Endothelial cell of umbilical vein (primary cell): ENCODE results near the gene CDKN2D. TPM values are rescaled to one million over a fixed set of nuclear protein-coding genes. Genes with fewer than 3 reads are reported as not detected.

ENCODE experiments used
- BruUV-seq: library from RNA; stranded (reverse); fragments of 400-500 nt; replicated peaks from 2 replicates; lab custom pipeline; 2021; lab: Mats Ljungman, UMichigan
- CTCF ChIA-PET: fragments of 300-600, 350-600 bp; sonication (Branson Sonifier 250); formaldehyde crosslinking; loops from one replicate; lab custom pipeline; 2021; ENCODE audit warnings: antibody characterized with exemption, inconsistent platforms; lab: Charles Lee
- POLR2A ChIA-PET: fragments of 300-600, 350-600 bp; sonication (Branson Sonifier 250); formaldehyde crosslinking; loops from one replicate; lab custom pipeline; 2021; ENCODE audit warnings: antibody characterized with exemption, inconsistent platforms; lab: Charles Lee
- DNase-seq: peaks from one replicate; pipeline ENCODE4 v3.0.0-alpha.2; 2011; ENCODE audit warnings: low read depth, low spot score
- FAIRE-seq: peaks from 2 replicates; lab custom pipeline; 2011; peaks lifted over from hg19 to GRCh38; lab: Jason Lieb, UNC
- H2AFZ ChIP-seq: 2 replicates; pipeline ENCODE4 v1.6.0; 2012; ENCODE audit warnings: low read depth, low read length, control low read depth, inconsistent platforms
- H3K27ac ChIP-seq: 2 replicates; pipeline ENCODE4 v1.5.1; 2011; ENCODE audit warnings: low read depth, mild to moderate bottlenecking, control low read depth, low read length, moderate library complexity; ENCODE audit not compliant: insufficient read depth
- H3K27me3 ChIP-seq, 2 experiments: 2 replicates each; pipeline versions ENCODE4 v1.6.0 to v1.6.1; 2011; ENCODE audit warnings: low read length in 2 of 2, mixed read lengths in 1 of 2; ENCODE audit not compliant: control insufficient read depth in 2 of 2, insufficient read depth in 2 of 2
- H3K36me3 ChIP-seq, 2 experiments: 2 replicates in 1 of 2; 3 replicates in 1 of 2; pipeline ENCODE4 v1.5.1; 2011; ENCODE audit warnings: low read length in 2 of 2, mild to moderate bottlenecking in 1 of 2, moderate library complexity in 1 of 2; ENCODE audit not compliant: control insufficient read depth in 2 of 2, insufficient read depth in 2 of 2; ENCODE audit errors: extremely low read depth in 1 of 2
- H3K4me1 ChIP-seq: 3 replicates; pipeline ENCODE4 v1.5.1; 2011; ENCODE audit warnings: mild to moderate bottlenecking, low read length; ENCODE audit not compliant: control insufficient read depth, insufficient read depth; ENCODE audit errors: extremely low read depth
- H3K4me2 ChIP-seq: 2 replicates; pipeline ENCODE4 v1.6.1; 2011; ENCODE audit warnings: low read length, control low read depth, mixed read lengths; ENCODE audit not compliant: insufficient read depth
- H3K4me3 ChIP-seq, 3 experiments: fragments of 200-600 bp in 1 of 3; sonication (generic), shearing (Covaris generic) in 1 of 3; replicated peaks in 1 of 3; 2 replicates each; pipeline ENCODE4 v1.5.1; 2011 to 2016; ENCODE audit warnings: control low read depth in 3 of 3, low read length in 3 of 3, mild to moderate bottlenecking in 2 of 3, inconsistent platforms in 1 of 3, low read depth in 1 of 3, moderate library complexity in 1 of 3; ENCODE audit not compliant: insufficient read depth in 1 of 3
- H3K79me2 ChIP-seq: 2 replicates; pipeline ENCODE4 v1.6.0; 2012; ENCODE audit warnings: low read length, inconsistent platforms; ENCODE audit not compliant: control insufficient read depth, insufficient read depth
- H3K9ac ChIP-seq: replicated peaks from 2 replicates; pipeline ENCODE3; 2011; ENCODE audit warnings: low read length, control low read depth; ENCODE audit not compliant: insufficient read depth; ENCODE audit errors: extremely low read depth
- H3K9me1 ChIP-seq: replicated peaks from 3 replicates; pipeline ENCODE4 v1.6.0; 2011; ENCODE audit warnings: mild to moderate bottlenecking, low read length; ENCODE audit not compliant: control insufficient read depth, insufficient read depth; ENCODE audit errors: extremely low read depth
- H3K9me3 ChIP-seq: replicated peaks from 2 replicates; pipeline ENCODE4 v1.5.1; 2012; ENCODE audit warnings: low read length, inconsistent platforms; ENCODE audit not compliant: control insufficient read depth, insufficient read depth
- H4K20me1 ChIP-seq: replicated peaks from 2 replicates; pipeline ENCODE3; 2011; ENCODE audit warnings: mild to moderate bottlenecking, low read length; ENCODE audit not compliant: control insufficient read depth, insufficient read depth; ENCODE audit errors: extremely low read depth
- GATA2 ChIP-seq: IDR thresholded peaks from 2 replicates; pipeline ENCODE4 v1.7.0; 2011; ENCODE audit warnings: low read depth, mild to moderate bottlenecking, moderate library complexity, mixed read lengths, low read length; ENCODE audit not compliant: insufficient read length, insufficient read depth
- MYC ChIP-seq: IDR thresholded peaks from one replicate; pipeline ENCODE4 v1.6.1; 2011; ENCODE audit warnings: mild to moderate bottlenecking, low read depth, low read length
- POLR2A ChIP-seq: IDR thresholded peaks from 2 replicates; pipeline ENCODE4 v1.6.1; 2012; ENCODE audit warnings: low read depth, mild to moderate bottlenecking, control low read depth, low read length
- POLR2AphosphoS5 ChIP-seq: IDR thresholded peaks from 2 replicates; pipeline ENCODE4 v1.6.1; 2012; ENCODE audit warnings: low read depth, mild to moderate bottlenecking, control low read depth, low read length, moderate library complexity; ENCODE audit not compliant: insufficient read depth
- dilution Hi-C: fragments of 300-500 bp; cut with MboI; formaldehyde crosslinking; loops from one replicate; pipeline ENCODE4 v1.15.0; 2019; ENCODE audit warnings: low sequenced_read_pairs; ENCODE audit not compliant: extremely low pct_ligation_motif_present
- intact Hi-C: fragments of 100-400 bp; cut with micrococcal nuclease; formaldehyde crosslinking; loops from one replicate; pipeline ENCODE4 v1.10.0; 2022
- polyA plus RNA-seq, 4 experiments: library from polyadenylated mRNA; depleted of rRNA in 3 of 4; stranded (reverse) in 3 of 4; unstranded in 1 of 4; fragments of >200 nt; gene quantifications; 2 replicates each; pipeline versions ENCODE4 v1.2.1 to v1.2.3, GENCODE V29; 2011 to 2012; ENCODE audit warnings: missing spikeins in 1 of 4
- total RNA-seq: library from RNA; stranded (reverse); gene quantifications from 2 replicates; pipeline ENCODE4 v1.2.3, GENCODE V29; 2021

Gene CDKN2D
- total and polyA plus RNA-seq, 2 donors (not counting 3 experiments of a cell fraction or from before 2014, with no cell fraction given) = 5.9 to 9.8 TPM

DNA sequence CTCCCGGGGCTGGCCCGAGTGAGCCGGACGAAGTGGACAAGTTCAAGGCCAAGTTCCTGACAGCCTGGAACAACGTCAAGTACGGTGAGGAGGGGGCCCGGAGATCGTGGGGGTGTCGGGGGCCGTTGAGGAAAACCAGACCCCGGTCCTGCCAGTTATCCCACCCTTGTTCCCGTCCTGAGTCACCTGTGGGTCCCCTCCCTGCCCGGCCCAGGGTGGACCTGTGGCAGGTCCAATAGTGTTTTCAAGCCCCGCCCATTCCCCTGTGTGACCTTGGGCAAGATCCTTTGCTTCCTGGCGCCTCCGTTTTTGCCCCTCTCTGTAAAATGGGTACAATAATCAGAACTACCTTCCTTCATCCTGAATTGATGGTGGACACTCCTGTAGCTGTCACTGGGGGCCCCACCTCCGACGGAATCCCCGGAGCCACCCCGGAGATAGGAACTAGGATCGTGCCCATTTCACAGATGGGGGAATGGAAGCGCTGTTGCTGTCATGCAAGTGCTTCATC, 24.5 kb downstream of the CDKN2D start:
- Histone ChIP-seq H3K9ac (peak overlapping the region; percentile 84), H3K27me3 (no peaks in the 10 kb centered on the region), H3K9me3 (no peaks in the 10 kb centered on the region), H3K4me2 (peak overlapping the region; percentile 53), H3K9me1 (no peaks in the 10 kb centered on the region), H3K4me1 (peaks cover 4% of the 10 kb centered on the region), H4K20me1 (no peaks in the 10 kb centered on the region), H2AFZ (peak overlapping the region; percentile 95), H3K79me2 (peaks cover 7% of the 10 kb centered on the region), H3K27ac (peak overlapping the region; percentile 42), H3K36me3 (peaks cover 0 to 3% of the 10 kb centered on the region in 2 experiments), H3K4me3 (peak overlapping the region; percentile 36 to 91 (median 58))
- POLR2A ChIA-PET = no interaction called here
- dilution Hi-C loops (no loop called here), intact Hi-C loops (no loop called here)
- CTCF ChIA-PET = interaction anchor here (1.6 kb wide), 1 partner anchor 39 kb away, joined by 4 read pairs; no protein-coding TSS in a partner anchor
- FAIRE-seq (peak; percentile 60), DNase-seq (no peak)
- TF ChIP-seq MYC = no peak
- peak; percentile 3 for TF ChIP-seq POLR2AphosphoS5
- TSS peak; percentile 43 for BruUV-seq

DNA sequence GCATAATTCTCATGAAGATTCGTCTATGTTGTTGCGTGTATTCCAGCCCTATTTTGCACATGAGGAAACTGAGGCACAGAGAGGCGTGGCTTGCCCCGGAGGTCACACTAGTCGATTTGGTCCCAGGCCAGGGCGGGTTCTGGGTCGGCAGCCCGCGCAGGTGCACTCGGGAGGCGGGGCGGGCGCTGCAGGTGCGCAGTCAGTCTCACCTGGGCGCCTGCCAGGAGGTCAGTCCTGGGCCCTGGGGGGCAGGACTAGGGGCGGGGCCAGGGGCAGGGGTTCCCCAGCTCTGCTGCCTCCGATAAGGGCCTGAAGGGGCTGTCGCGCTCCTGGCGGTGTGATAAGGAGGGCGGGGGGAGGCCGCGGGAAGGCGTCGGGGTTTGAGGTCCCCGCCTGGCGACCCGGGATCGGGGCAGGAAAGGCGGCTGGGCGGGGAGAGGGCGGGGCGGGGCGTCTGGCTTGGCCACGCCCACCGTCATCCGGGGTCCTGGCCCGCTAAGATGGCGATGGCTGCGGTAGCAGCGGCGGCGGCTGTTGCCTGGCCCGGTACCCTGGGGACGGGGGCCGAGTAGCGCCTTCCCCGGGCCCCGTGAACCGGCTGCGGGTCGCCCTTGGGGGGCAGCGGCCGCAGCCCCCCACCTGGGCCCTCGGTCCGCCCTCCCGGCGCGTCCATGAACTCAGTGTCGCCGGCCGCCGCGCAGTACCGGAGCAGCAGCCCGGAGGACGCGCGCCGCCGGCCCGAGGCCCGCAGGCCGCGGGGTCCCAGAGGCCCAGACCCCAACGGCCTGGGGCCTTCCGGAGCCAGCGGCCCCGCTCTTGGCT, 25.1 kb downstream of the CDKN2D start, which contains the start of gene ATG4D:
Gene ATG4D, plus strand, starts transcription at position 485 of the 822 bp plus-strand sequence. Its CDS starts 187 bp downstream, at position 672.
- H3K9me3 ChIP-seq = no peaks in the 10 kb centered on the region
- TF ChIP-seq GATA2 (no peak), POLR2AphosphoS5 (peak; percentile 79), POLR2A (peak; percentile 75)
- peak; percentile 66 for FAIRE-seq
- H2AFZ ChIP-seq = peak within 1 kb of the TSS; percentile 95
- peaks cover 7% of the 10 kb centered on the region for H3K79me2 ChIP-seq
- peak within 1 kb of the TSS; percentile 53 for H3K4me2 ChIP-seq
- DNase-seq = peak; percentile 58
- no peaks in the 10 kb centered on the region for H4K20me1 ChIP-seq
- intact Hi-C loops (no loop called here), dilution Hi-C loops (no loop called here)
- H3K9me1 ChIP-seq = no peaks in the 10 kb centered on the region
- peak within 1 kb of the TSS; percentile 36 to 91 (median 58) for H3K4me3 ChIP-seq
- H3K27me3 ChIP-seq = no peaks in the 10 kb centered on the region
- no peaks in the 10 kb centered on the region for H3K36me3 ChIP-seq
- ChIA-PET CTCF (interaction anchor here (2.7 to 3.0 kb wide), 2 partner anchors 60 to 101 kb away, joined by 11 to 19 read pairs; no protein-coding TSS in a partner anchor), POLR2A (interaction anchor here (0.6 kb wide), 1 partner anchor 87 kb away, joined by 3 read pairs; no protein-coding TSS in a partner anchor)
- H3K4me1 ChIP-seq = peaks cover 4% of the 10 kb centered on the region
- peak within 1 kb of the TSS; percentile 84 for H3K9ac ChIP-seq
- BruUV-seq = no TSS peak
- H3K27ac ChIP-seq = peak within 1 kb of the TSS; percentile 42
